C4-2B (cell line): ENCODE measurements around the gene PTGIR.

Source experiments
- CTCF ChIP-seq: fragments of 450-650 bp; conservative IDR thresholded peaks from 2 replicates; pipeline ENCODE4 v1.5.1; 2017; ENCODE audit warnings: mild to moderate bottlenecking
- ZFX ChIP-seq: fragments of 450-650 bp; IDR thresholded peaks from 2 replicates; pipeline ENCODE4 v1.6.1; 2017

DNA sequence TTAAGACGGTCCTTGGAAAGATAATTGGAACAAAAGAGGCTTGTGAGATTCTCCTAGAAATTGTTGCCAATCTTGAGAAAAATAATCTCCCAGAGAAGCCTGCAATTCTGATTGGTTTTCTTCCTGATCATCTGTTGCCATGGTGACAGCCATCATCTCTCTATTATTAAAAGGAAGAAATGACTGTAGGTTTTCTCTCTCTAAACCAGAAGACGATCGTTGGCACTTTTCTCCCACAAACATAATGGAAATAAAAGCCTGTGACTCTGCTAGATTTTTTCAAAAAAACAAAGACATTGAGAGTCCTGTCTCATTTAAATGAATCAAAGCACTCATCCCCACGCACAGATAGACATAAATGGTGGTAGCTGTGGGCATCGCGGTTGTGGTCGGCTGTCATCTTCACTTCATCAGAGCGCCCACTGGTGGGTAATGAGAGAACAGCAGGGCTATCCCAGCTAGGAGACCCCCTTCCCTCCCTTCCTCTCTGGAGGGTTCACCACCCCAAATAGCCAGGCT lies 45.5 kb downstream of the PTGIR start:
- TF ChIP-seq CTCF (peak; percentile 36), ZFX (no peak)
